IMR-90 (cell line): ENCODE measurements around the gene KDSR. TPM values are rescaled to one million over a fixed set of nuclear protein-coding genes. Genes with fewer than 3 reads are reported as not detected.

ENCODE experiments used
- ATAC-seq: fragments of 200-7000 bp; cut with Tn5 transposase; 2 replicates; pipeline ENCODE4 v1.9.1; 2020; ENCODE audit warnings: low read depth, mild to moderate bottlenecking, moderate library complexity
- BruUV-seq: library from RNA; stranded (reverse); fragments of 400-500 nt; replicated peaks from 2 replicates; lab custom pipeline; 2021; lab: Mats Ljungman, UMichigan
- CTCF ChIA-PET: fragments of 300-600 bp; formaldehyde crosslinking; extraction: SDS; loops from one replicate; lab custom pipeline; 2021; ENCODE audit warnings: antibody characterized with exemption; lab: Yijun Ruan, JAX
- POLR2A ChIA-PET: fragments of 300-600 bp; sonication (Branson Sonifier 250); formaldehyde crosslinking; loops from one replicate; lab custom pipeline; 2022; ENCODE audit warnings: antibody characterized with exemption; ENCODE audit not compliant: unreplicated experiment; lab: Charles Lee
- DNase-seq: peaks from one replicate; pipeline ENCODE4 v3.0.0; 2013
- H2AFZ ChIP-seq: replicated peaks from 2 replicates; pipeline ENCODE3; 2013; ENCODE audit warnings: low read length, mild to moderate bottlenecking; ENCODE audit not compliant: poor library complexity
- H2AK5ac ChIP-seq: 2 replicates; pipeline ENCODE4 v1.6.1; 2013; ENCODE audit warnings: low read depth, low read length, inconsistent platforms
- H2AK9ac ChIP-seq: replicated peaks from 2 replicates; pipeline ENCODE3; 2013; ENCODE audit warnings: mild to moderate bottlenecking, low read depth, low read length, moderate library complexity; ENCODE audit not compliant: poor library complexity
- H2BK120ac ChIP-seq: 2 replicates; pipeline ENCODE4 v1.6.1; 2013; ENCODE audit warnings: low read depth, low read length, inconsistent platforms
- H2BK15ac ChIP-seq: 3 replicates; pipeline ENCODE4 v1.6.1; 2013; ENCODE audit warnings: low read depth, low read length, inconsistent platforms
- H2BK20ac ChIP-seq: 2 replicates; pipeline ENCODE4 v1.6.1; 2013; ENCODE audit warnings: low read depth, mild to moderate bottlenecking, inconsistent platforms, low read length, moderate library complexity
- H2BK5ac ChIP-seq: 2 replicates; pipeline ENCODE4 v1.6.1; 2013; ENCODE audit warnings: mild to moderate bottlenecking, low read depth, low read length, inconsistent platforms; ENCODE audit not compliant: poor library complexity, severe bottlenecking
- H3K14ac ChIP-seq: replicated peaks from 2 replicates; pipeline ENCODE4 v1.6.1; 2013; ENCODE audit warnings: low read depth, low read length, inconsistent platforms
- H3K18ac ChIP-seq: 2 replicates; pipeline ENCODE4 v1.6.1; 2013; ENCODE audit warnings: low read depth, low read length, control low read depth
- H3K23ac ChIP-seq: 2 replicates; pipeline ENCODE4 v1.6.1; 2013; ENCODE audit warnings: low read depth, low read length, inconsistent platforms
- H3K27ac ChIP-seq: 2 replicates; pipeline ENCODE4 v1.5.1; 2013; ENCODE audit warnings: mild to moderate bottlenecking, control low read depth, low read length; ENCODE audit not compliant: insufficient read depth
- H3K27me3 ChIP-seq: 2 replicates; pipeline ENCODE4 v1.6.1; 2013; ENCODE audit warnings: low read length; ENCODE audit not compliant: control insufficient read depth, insufficient read depth
- H3K36me3 ChIP-seq: 2 replicates; pipeline ENCODE4 v1.6.1; 2013; ENCODE audit warnings: low read length, mixed read lengths; ENCODE audit not compliant: control insufficient read depth, insufficient read depth
- H3K4ac ChIP-seq: 2 replicates; pipeline ENCODE4 v1.6.1; 2013; ENCODE audit warnings: low read depth, low read length, inconsistent platforms
- H3K4me1 ChIP-seq: 2 replicates; pipeline ENCODE4 v1.6.1; 2013; ENCODE audit warnings: low read length, mixed read lengths; ENCODE audit not compliant: control insufficient read depth, insufficient read depth
- H3K4me2 ChIP-seq: 2 replicates; pipeline ENCODE4 v1.6.1; 2013; ENCODE audit warnings: low read depth, mild to moderate bottlenecking, control low read depth, low read length, moderate library complexity
- H3K4me3 ChIP-seq: 2 replicates; pipeline ENCODE4 v1.5.1; 2013; ENCODE audit warnings: low read depth, mild to moderate bottlenecking, control low read depth, low read length, moderate library complexity; ENCODE audit not compliant: insufficient read depth
- H3K56ac ChIP-seq: 2 replicates; pipeline ENCODE4 v1.6.1; 2013; ENCODE audit warnings: low read length, inconsistent platforms; ENCODE audit not compliant: insufficient read depth; ENCODE audit errors: extremely low read depth
- H3K79me1 ChIP-seq, 2 experiments: 2 replicates each; pipeline ENCODE4 v1.6.1; 2013; ENCODE audit warnings: low read length in 2 of 2, inconsistent platforms in 1 of 2, low read depth in 1 of 2
- H3K9ac ChIP-seq: 2 replicates; pipeline ENCODE4 v1.6.1; 2013; ENCODE audit warnings: low read depth, low read length, control low read depth
- H3K9me1 ChIP-seq: 2 replicates; pipeline ENCODE4 v1.6.1; 2013; ENCODE audit warnings: low read length, inconsistent platforms; ENCODE audit not compliant: insufficient read depth
- H3K9me3 ChIP-seq: 2 replicates; pipeline ENCODE4 v1.6.1; 2013; ENCODE audit warnings: low read length; ENCODE audit not compliant: control insufficient read depth, insufficient read depth
- H4K20me1 ChIP-seq: 2 replicates; pipeline ENCODE4 v1.6.1; 2013; ENCODE audit warnings: low read length, inconsistent platforms; ENCODE audit not compliant: insufficient read depth
- H4K5ac ChIP-seq: 2 replicates; pipeline ENCODE4 v1.6.1; 2013; ENCODE audit warnings: mild to moderate bottlenecking, low read depth, low read length, control low read depth
- H4K8ac ChIP-seq, 2 experiments: 2 replicates each; pipeline ENCODE4 v1.6.1; 2013; ENCODE audit warnings: low read depth in 2 of 2, low read length in 2 of 2, control low read depth in 1 of 2, inconsistent platforms in 1 of 2
- H4K91ac ChIP-seq: 2 replicates; pipeline ENCODE4 v1.6.1; 2013; ENCODE audit warnings: low read depth, low read length, inconsistent platforms; ENCODE audit not compliant: insufficient read depth
- BHLHE40 ChIP-seq: fragments of 150-350 bp; IDR thresholded peaks from 2 replicates; pipeline ENCODE4 v1.6.1; 2016; ENCODE audit warnings: mild to moderate bottlenecking, low read depth, low read length
- CEBPB ChIP-seq: IDR thresholded peaks from 2 replicates; pipeline ENCODE4 v1.6.1; 2012; ENCODE audit warnings: low read depth, low read length, improper control_type of control experiment
- CHD1 ChIP-seq: IDR thresholded peaks from 2 replicates; pipeline ENCODE4 v1.6.1; 2012; ENCODE audit warnings: low read depth, low read length, improper control_type of control experiment
- FOS ChIP-seq: fragments of 150-350 bp; IDR thresholded peaks from 2 replicates; pipeline ENCODE4 v1.6.1; 2016; ENCODE audit warnings: low read depth, low read length
- MXI1 ChIP-seq: IDR thresholded peaks from 2 replicates; pipeline ENCODE4 v1.6.1; 2012; ENCODE audit warnings: low read depth, mild to moderate bottlenecking, low read length, moderate library complexity, borderline replicate concordance
- NFE2L2 ChIP-seq: fragments of 150-350 bp; IDR thresholded peaks from 2 replicates; pipeline ENCODE4 v1.6.1; 2016; ENCODE audit warnings: low read depth, mild to moderate bottlenecking, low read length
- POLR2A ChIP-seq: IDR thresholded peaks from 2 replicates; pipeline ENCODE4 v1.6.1; 2012; ENCODE audit warnings: mild to moderate bottlenecking, low read depth, low read length
- RAD21 ChIP-seq: IDR thresholded peaks from 2 replicates; pipeline ENCODE4 v1.6.1; 2012; ENCODE audit warnings: low read length, improper control_type of control experiment
- RFX5 ChIP-seq: IDR thresholded peaks from 2 replicates; pipeline ENCODE4 v1.8.0; 2012; ENCODE audit warnings: low read depth, mild to moderate bottlenecking, low read length, moderate library complexity
- SMC3 ChIP-seq: fragments of 150-350 bp; IDR thresholded peaks from 2 replicates; pipeline ENCODE4 v1.6.1; 2016; ENCODE audit warnings: low read depth, mild to moderate bottlenecking, antibody characterized with exemption, low read length, moderate library complexity
- WGBS, 2 experiments: methylation state at CpG; one replicate each; pipeline versions ENCODE4 v1.1.5 to v1.1.7; 2013; ENCODE audit warnings: missing lambda C conversion rate in 2 of 2; ENCODE audit not compliant: insufficient read length in 1 of 2; ENCODE audit errors: extremely low coverage in 2 of 2; 5-methylcytosine and 5-hydroxymethylcytosine counted together
- dilution Hi-C: fragments of 300-500 bp; cut with HindIII; formaldehyde crosslinking; loops from one replicate; pipeline ENCODE4 v1.14.3; 2018; ENCODE audit warnings: low sequenced_read_pairs; ENCODE audit not compliant: unreplicated experiment
- in situ Hi-C: fragments of 300-500 bp; cut with MboI; formaldehyde crosslinking; loops from 3 replicates; pipeline ENCODE4 v1.14.3; 2019; ENCODE audit warnings: low sequenced_read_pairs, inconsistent platforms, mixed read lengths
- intact Hi-C: fragments of 100-400 bp; cut with micrococcal nuclease; formaldehyde crosslinking; loops from 2 replicates; pipeline ENCODE4 v1.10.0; 2022
- polyA plus RNA-seq, 3 experiments: library from polyadenylated mRNA; depleted of rRNA; stranded (reverse); fragments of >200 nt; gene quantifications; 2 replicates each; pipeline ENCODE4 v1.2.3, GENCODE V29; 2012; ENCODE audit warnings: low replicate concordance in 1 of 3
- total RNA-seq: library from RNA; depleted of rRNA; stranded (reverse); fragments of >200 nt; gene quantifications from 2 replicates; pipeline ENCODE4 v1.2.3, GENCODE V29; 2012
- TF ChIP-seq, protein P1 (sequence below): fragments of 150-350 bp; IDR thresholded peaks from 2 replicates; pipeline ENCODE4 v1.6.1; 2016; ENCODE audit warnings: low read depth, mild to moderate bottlenecking, low read length, moderate library complexity, borderline replicate concordance
- TF ChIP-seq, protein P2 (sequence below): conservative IDR thresholded peaks from 2 replicates; pipeline ENCODE4 v1.5.1; 2012; ENCODE audit warnings: mild to moderate bottlenecking, low read depth, low read length, improper control_type of control experiment
- TF ChIP-seq, protein P3 (sequence below): fragments of 150-350 bp; IDR thresholded peaks from 2 replicates; pipeline ENCODE4 v1.6.1; 2017; ENCODE audit warnings: mild to moderate bottlenecking, antibody characterized with exemption, low read length, low read depth

Gene KDSR
- total and polyA plus RNA-seq, 2 of the 4 experiments (the other 2 are of a cell fraction): 21.5 to 21.9 TPM

DNA sequence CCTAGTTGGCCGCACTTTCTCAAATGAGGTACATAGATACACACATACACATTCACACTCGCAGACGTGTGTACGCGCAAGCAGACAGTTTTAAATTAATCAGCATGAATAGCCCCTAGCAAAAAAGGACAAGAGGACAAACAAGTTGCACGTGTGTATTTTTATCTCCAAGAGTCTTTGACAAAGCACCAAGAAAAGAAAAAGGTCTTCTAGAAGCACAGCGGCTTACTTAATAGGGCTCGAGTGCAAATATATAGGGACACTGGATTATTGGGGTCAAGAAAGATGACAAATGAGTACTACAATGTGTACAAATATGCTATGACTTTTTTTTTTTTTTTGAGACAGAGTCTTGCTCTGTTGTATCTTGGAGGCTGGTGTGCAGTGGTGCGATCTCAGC lies 45.7 kb downstream of the KDSR start:
- dilution Hi-C loops: no loop called here
- no peak overlapping the region for H3K4me3 ChIP-seq
- H3K4me2 ChIP-seq: no peak overlapping the region

More for the DNA sequence above, 45.7 kb downstream of the KDSR start:
- Histone ChIP-seq H3K79me1 (peaks cover 0 to 4% of the 10 kb centered on the region in 2 experiments; a peak in 1 of 4 replicates), H2AK5ac (peak overlapping the region; percentile 40; the same call in 1 of the 2 replicates), H4K91ac (no peak overlapping the region), H4K20me1 (no peaks in the 10 kb centered on the region), H3K23ac (no peak overlapping the region; the same call in 1 of the 2 replicates), H3K14ac (no peak overlapping the region), H2AK9ac (no peak overlapping the region), H3K9me1 (no peaks in the 10 kb centered on the region), H2AFZ (peak overlapping the region; percentile 90), H3K9me3 (no peaks in the 10 kb centered on the region), H3K27ac (no peak overlapping the region), H3K4ac (no peak overlapping the region), H2BK15ac (no peak overlapping the region), H3K4me1 (peaks cover 10% of the 10 kb centered on the region), H2BK5ac (no peak overlapping the region), H4K8ac (peak overlapping the region in 1 of 2 experiments; percentile 78; a peak in 1 of 4 replicates), H2BK20ac (no peak overlapping the region), H3K18ac (no peak overlapping the region), H3K36me3 (no peaks in the 10 kb centered on the region), H4K5ac (no peak overlapping the region), H3K56ac (no peak overlapping the region), H3K27me3 (peaks cover 18% of the 10 kb centered on the region), H2BK120ac (no peak overlapping the region), H3K9ac (no peak overlapping the region)
- TF ChIP-seq CEBPB (no peak), MXI1 (no peak), BHLHE40 (no peak), POLR2A (no peak), CHD1 (no peak), RAD21 (no peak), SMC3 (no peak), NFE2L2 (no peak), RFX5 (no peak), FOS (no peak)
- TF ChIP-seq, protein P1, sequence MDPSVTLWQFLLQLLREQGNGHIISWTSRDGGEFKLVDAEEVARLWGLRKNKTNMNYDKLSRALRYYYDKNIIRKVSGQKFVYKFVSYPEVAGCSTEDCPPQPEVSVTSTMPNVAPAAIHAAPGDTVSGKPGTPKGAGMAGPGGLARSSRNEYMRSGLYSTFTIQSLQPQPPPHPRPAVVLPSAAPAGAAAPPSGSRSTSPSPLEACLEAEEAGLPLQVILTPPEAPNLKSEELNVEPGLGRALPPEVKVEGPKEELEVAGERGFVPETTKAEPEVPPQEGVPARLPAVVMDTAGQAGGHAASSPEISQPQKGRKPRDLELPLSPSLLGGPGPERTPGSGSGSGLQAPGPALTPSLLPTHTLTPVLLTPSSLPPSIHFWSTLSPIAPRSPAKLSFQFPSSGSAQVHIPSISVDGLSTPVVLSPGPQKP: no peak
- TF ChIP-seq, protein P2, sequence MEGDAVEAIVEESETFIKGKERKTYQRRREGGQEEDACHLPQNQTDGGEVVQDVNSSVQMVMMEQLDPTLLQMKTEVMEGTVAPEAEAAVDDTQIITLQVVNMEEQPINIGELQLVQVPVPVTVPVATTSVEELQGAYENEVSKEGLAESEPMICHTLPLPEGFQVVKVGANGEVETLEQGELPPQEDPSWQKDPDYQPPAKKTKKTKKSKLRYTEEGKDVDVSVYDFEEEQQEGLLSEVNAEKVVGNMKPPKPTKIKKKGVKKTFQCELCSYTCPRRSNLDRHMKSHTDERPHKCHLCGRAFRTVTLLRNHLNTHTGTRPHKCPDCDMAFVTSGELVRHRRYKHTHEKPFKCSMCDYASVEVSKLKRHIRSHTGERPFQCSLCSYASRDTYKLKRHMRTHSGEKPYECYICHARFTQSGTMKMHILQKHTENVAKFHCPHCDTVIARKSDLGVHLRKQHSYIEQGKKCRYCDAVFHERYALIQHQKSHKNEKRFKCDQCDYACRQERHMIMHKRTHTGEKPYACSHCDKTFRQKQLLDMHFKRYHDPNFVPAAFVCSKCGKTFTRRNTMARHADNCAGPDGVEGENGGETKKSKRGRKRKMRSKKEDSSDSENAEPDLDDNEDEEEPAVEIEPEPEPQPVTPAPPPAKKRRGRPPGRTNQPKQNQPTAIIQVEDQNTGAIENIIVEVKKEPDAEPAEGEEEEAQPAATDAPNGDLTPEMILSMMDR: no peak
- TF ChIP-seq, protein P3, sequence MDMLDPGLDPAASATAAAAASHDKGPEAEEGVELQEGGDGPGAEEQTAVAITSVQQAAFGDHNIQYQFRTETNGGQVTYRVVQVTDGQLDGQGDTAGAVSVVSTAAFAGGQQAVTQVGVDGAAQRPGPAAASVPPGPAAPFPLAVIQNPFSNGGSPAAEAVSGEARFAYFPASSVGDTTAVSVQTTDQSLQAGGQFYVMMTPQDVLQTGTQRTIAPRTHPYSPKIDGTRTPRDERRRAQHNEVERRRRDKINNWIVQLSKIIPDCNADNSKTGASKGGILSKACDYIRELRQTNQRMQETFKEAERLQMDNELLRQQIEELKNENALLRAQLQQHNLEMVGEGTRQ: no peak
- ATAC-seq (no peak), DNase-seq (no peak)
- no TSS peak for BruUV-seq
- intact Hi-C loops (loop anchor here (5.0 to 10.0 kb wide), 3 partner anchors 69 to 796 kb away; partner anchors contain the start of gene ZCCHC2), in situ Hi-C loops (loop anchor here (5.0 kb wide), 1 partner anchor 304 kb away; no protein-coding TSS in a partner anchor)
- CTCF ChIA-PET: no interaction called here
- POLR2A ChIA-PET: no interaction called here
- 76% methylated on average over 3 of the region's 9 CpGs; no CpG with 5 or more reads in 1 of the 2 experiments for WGBS, 2 experiments
